Measurements from ENCODE around the gene GNG3. TPM values are rescaled to one million over a fixed set of nuclear protein-coding genes. Genes with fewer than 3 reads are reported as not detected.

The GNG3 gene
- total and polyA plus RNA-seq, 2 of the 8 experiments (the other 6 are each of a cell fraction or from before 2014, with no cell fraction given), result 4.9 to 12.1 TPM

DNA sequence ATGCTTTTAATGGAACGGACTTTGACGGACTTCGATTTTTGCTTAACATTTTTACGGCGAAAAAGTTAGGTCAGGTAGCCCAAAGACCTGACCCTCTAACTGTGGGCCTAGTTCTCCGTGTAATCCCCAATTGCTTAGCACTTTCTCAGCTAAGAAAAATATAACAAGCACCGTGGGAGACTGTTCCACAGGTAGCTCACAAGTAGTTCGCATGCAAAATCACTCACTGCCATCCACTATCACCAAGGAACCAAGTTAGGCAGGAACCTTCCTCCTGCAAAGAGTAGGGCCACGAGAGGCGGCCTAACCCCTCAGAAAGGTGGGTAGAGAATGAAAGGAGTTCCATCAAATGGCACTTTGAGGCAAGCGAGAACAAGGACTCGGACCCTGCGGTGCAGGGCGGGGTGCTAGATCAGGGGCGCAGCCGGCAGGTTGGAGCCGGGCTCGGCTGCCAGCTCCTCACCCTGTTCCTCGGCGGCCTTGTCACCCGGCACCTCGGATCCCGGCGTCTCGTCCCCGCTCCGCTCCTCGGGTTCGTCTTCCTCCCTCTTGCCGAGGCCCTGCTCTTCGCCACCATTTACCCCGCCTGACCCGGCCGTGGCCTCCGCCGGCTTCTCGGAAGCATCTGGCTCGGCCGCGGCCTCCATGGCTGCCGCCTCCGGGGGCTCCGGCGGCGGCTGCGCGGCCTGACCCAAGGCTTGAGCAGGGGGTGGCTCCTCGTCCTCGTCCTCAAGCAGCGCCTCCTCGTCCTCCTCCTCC is 18.9 kb downstream of the GNG3 start:
- TF ChIP-seq HDAC2 (IDR thresholded peaks at IDR 0.05; ENCODE audit: borderline replicate concordance in 1 of 2, low read depth in 2 of 2, low read length in 2 of 2) (0 out of 4 replicates have a peak, but pooled peaks of 1 of the 2 experiments have one; percentile 29), BCL11A (IDR thresholded peaks at IDR 0.05; ENCODE audit: low read depth in 2 of 2, low read length in 2 of 2) (no peak), SIN3A (conservative IDR thresholded peaks at IDR 0.05 in 1 of 2, IDR thresholded peaks at IDR 0.05 in 1 of 2; ENCODE audit: low read depth in 1 of 2, low read length in 2 of 2) (0 out of 4 replicates have a peak, but pooled peaks of 1 of the 2 experiments have one; percentile 16), TAF1 (IDR thresholded peaks at IDR 0.05; ENCODE audit: low read depth, low read length) (no peak)
- H3K36me3 ChIP-seq (ENCODE audit: control insufficient read depth in 2 of 4, insufficient read depth in 4 of 4, low read length in 3 of 4), result peaks cover 19 to 36% (median 26%) of the 10 kb centered on the region in 4 experiments
- peak overlapping the region; percentile 40 for H4K91ac ChIP-seq (replicated peaks; ENCODE audit: insufficient read length, low read length)
- H3K27me3 ChIP-seq (replicated peaks in 1 of 4; ENCODE audit: control insufficient read depth in 3 of 4, extremely low read depth in 1 of 4, insufficient read depth in 3 of 4, low read length in 3 of 4), result no peaks in the 10 kb centered on the region
- H3K23me2 ChIP-seq (ENCODE audit: low read depth, low read length), result peaks cover 16% of the 10 kb centered on the region
- H3K4me3 ChIP-seq (ENCODE audit: extremely low read depth in 1 of 4, insufficient read depth in 2 of 4, low read depth in 3 of 4, low read length in 4 of 4), result peak overlapping the region; percentile 87 to 98 (median 96)
- no peak for FAIRE-seq
- no peaks in the 10 kb centered on the region for H3K9me3 ChIP-seq (ENCODE audit: insufficient read depth in 2 of 2, low read depth in 1 of 2, low read length in 1 of 2)
- WGBS, 2 experiments (ENCODE audit: extremely low coverage in 1 of 2, insufficient coverage in 1 of 2, insufficient read length in 1 of 2, insufficient replicate concordance in 2 of 2, low coverage in 1 of 2, low lambda C conversion rate in 2 of 2, missing lambda C conversion rate in 1 of 2), result 3% methylated on average over 43 of the region's 51 CpGs; no CpG with 5 or more reads in 1 of the 2 experiments
- H2AFZ ChIP-seq (ENCODE audit: low read length), result no peak overlapping the region
- H3K4ac ChIP-seq (replicated peaks; ENCODE audit: insufficient read length, low read depth, low read length), result no peak overlapping the region
- H3K14ac ChIP-seq (ENCODE audit: insufficient read length), result no peak overlapping the region
- peak overlapping the region; percentile 85 to 93 for H3K4me2 ChIP-seq (ENCODE audit: insufficient read depth in 1 of 2, low read depth in 2 of 2, low read length in 2 of 2)
- peak overlapping the region; percentile 92 for H3K27ac ChIP-seq (ENCODE audit: low read depth, low read length)
- peak overlapping the region; percentile 97 for H4K5ac ChIP-seq (ENCODE audit: insufficient read length, low read depth, low read length)
- ChIA-PET CTCF (ENCODE audit: partially characterized antibody) (interaction anchor here (1.2 to 2.1 kb wide), 3 partner anchors 27 to 60 kb away, joined by 4 to 9 read pairs (median 5); partner anchors contain the start of gene ZBTB3), POLR2A (ENCODE audit: partially characterized antibody) (interaction anchor here (0.6 to 10.9 kb wide), 33 partner anchors 8 to 159 kb away, joined by 3 to 192 read pairs (median 5); partner anchors contain the start of genes BSCL2, C11orf98, CSKMT and EEF1G)
- no peak overlapping the region for H2AK5ac ChIP-seq (ENCODE audit: low read depth, low read length)
- DNase-seq (ENCODE audit: low read depth in 1 of 2, low spot score in 2 of 2), result no peak
- H3K79me1 ChIP-seq (ENCODE audit: low read depth, low read length), result 0 out of 2 replicates have a peak, but pooled peaks cover 2% of the 10 kb centered on the region
- H3K9ac ChIP-seq (replicated peaks in 1 of 4; ENCODE audit: extremely low read depth in 1 of 4, low read depth in 3 of 4, low read length in 3 of 4), result peak overlapping the region; percentile 84 to 92 (median 90)
- no peak overlapping the region for H2BK12ac ChIP-seq (ENCODE audit: low read depth, low read length)
- peak overlapping the region; percentile 91; the same call in 1 of the 2 replicates for H4K8ac ChIP-seq (ENCODE audit: extremely low read depth, insufficient read depth, low read length)
- peak overlapping the region; percentile 91 for H2BK5ac ChIP-seq (ENCODE audit: low read depth, low read length)
- H4K20me1 ChIP-seq (replicated peaks in 1 of 2; ENCODE audit: control insufficient read depth in 1 of 2, insufficient read depth in 2 of 2, low read length in 2 of 2), result peaks cover 12 to 17% of the 10 kb centered on the region in 2 experiments
- no peak overlapping the region for H2BK20ac ChIP-seq (ENCODE audit: low read length)
- H3K23ac ChIP-seq (ENCODE audit: insufficient read length), result no peak overlapping the region
- peak overlapping the region; percentile 27 for H3K56ac ChIP-seq (replicated peaks; ENCODE audit: insufficient read length, low read depth, low read length)
- H3K4me1 ChIP-seq (replicated peaks in 1 of 4; ENCODE audit: control insufficient read depth in 3 of 4, insufficient read depth in 4 of 4, low read length in 3 of 4), result no peaks in the 10 kb centered on the region; a peak in 3 of 7 replicates
- H3K79me2 ChIP-seq (ENCODE audit: control insufficient read depth in 1 of 2, insufficient read depth in 2 of 2, low read length in 2 of 2), result peaks cover 18 to 74% of the 10 kb centered on the region in 2 experiments
- no peak overlapping the region for H2BK120ac ChIP-seq (replicated peaks; ENCODE audit: low read depth, low read length)
- H3K18ac ChIP-seq (ENCODE audit: extremely low read depth, low read length), result no peak overlapping the region
- H2BK15ac ChIP-seq (ENCODE audit: low read length), result no peak overlapping the region
